Keratinocyte (primary cell): ENCODE results near the gene RABGGTB. TPM values are rescaled to one million over a fixed set of nuclear protein-coding genes. Genes with fewer than 3 reads are reported as not detected.
A peak's percentile ranks its signal among the peaks of the same experiment; 100 is the strongest.
"Not testable (repeated sequence)": the region's sequence is repeated elsewhere in the genome, so short reads cannot be mapped to it uniquely, and the experiment has no call there.

ENCODE experiments used
- DNase-seq: peaks from one replicate; pipeline ENCODE4 v3.0.0-alpha.2; 2011; ENCODE audit warnings: low read depth, missing footprints, low spot score
- FAIRE-seq: peaks from 2 replicates; lab custom pipeline; 2011; peaks lifted over from hg19 to GRCh38; lab: Jason Lieb, UNC
- H2AFZ ChIP-seq: 2 replicates; pipeline ENCODE4 v1.6.0; 2012; ENCODE audit warnings: low read length, control low read depth, inconsistent platforms; ENCODE audit not compliant: control insufficient read depth
- H3K27ac ChIP-seq: 2 replicates; pipeline ENCODE4 v1.5.1; 2011; ENCODE audit warnings: low read length; ENCODE audit not compliant: control insufficient read depth, insufficient read depth
- H3K27me3 ChIP-seq: 3 replicates; pipeline ENCODE4 v1.6.0; 2011; ENCODE audit warnings: low read length; ENCODE audit not compliant: control insufficient read depth, insufficient read depth; ENCODE audit errors: extremely low read depth
- H3K36me3 ChIP-seq, 2 experiments: 2 replicates in 1 of 2; 3 replicates in 1 of 2; pipeline ENCODE4 v1.5.1; 2011; ENCODE audit warnings: low read length in 2 of 2, mild to moderate bottlenecking in 1 of 2; ENCODE audit not compliant: control insufficient read depth in 2 of 2, insufficient read depth in 2 of 2; ENCODE audit errors: extremely low read depth in 1 of 2
- H3K4me1 ChIP-seq: 3 replicates; pipeline ENCODE4 v1.5.1; 2011; ENCODE audit warnings: low read length; ENCODE audit not compliant: control insufficient read depth, insufficient read depth; ENCODE audit errors: extremely low read depth
- H3K4me2 ChIP-seq: 3 replicates; pipeline ENCODE4 v1.6.0; 2011; ENCODE audit warnings: low read depth, low read length; ENCODE audit not compliant: control insufficient read depth, insufficient read depth; ENCODE audit errors: extremely low read depth
- H3K4me3 ChIP-seq, 3 experiments: fragments of 200-600 bp in 1 of 3; sonication (generic) in 1 of 3; 2 replicates in 2 of 3; 3 replicates in 1 of 3; pipeline ENCODE4 v1.5.1; 2011 to 2016; ENCODE audit warnings: low read length in 3 of 3, mild to moderate bottlenecking in 3 of 3, control low read depth in 2 of 3, inconsistent platforms in 1 of 3, low read depth in 1 of 3, mixed read lengths in 1 of 3, mixed run types in 1 of 3, moderate library complexity in 1 of 3; ENCODE audit not compliant: control insufficient read depth in 2 of 3, insufficient read depth in 2 of 3; ENCODE audit errors: extremely low read depth in 1 of 3
- H3K79me2 ChIP-seq: 2 replicates; pipeline ENCODE4 v1.6.0; 2012; ENCODE audit warnings: low read length; ENCODE audit not compliant: control insufficient read depth, insufficient read depth
- H3K9ac ChIP-seq: 3 replicates; pipeline ENCODE4 v1.6.0; 2011; ENCODE audit warnings: low read length; ENCODE audit not compliant: control insufficient read depth, insufficient read depth; ENCODE audit errors: extremely low read depth
- H3K9me1 ChIP-seq: 3 replicates; pipeline ENCODE4 v1.6.0; 2011; ENCODE audit warnings: low read length; ENCODE audit not compliant: control insufficient read depth, insufficient read depth; ENCODE audit errors: extremely low read depth
- H3K9me3 ChIP-seq: 2 replicates; pipeline ENCODE4 v1.5.1; 2012; ENCODE audit warnings: low read depth, low read length; ENCODE audit not compliant: control insufficient read depth
- H4K20me1 ChIP-seq: 3 replicates; pipeline ENCODE4 v1.6.0; 2011; ENCODE audit warnings: low read length; ENCODE audit not compliant: control insufficient read depth, insufficient read depth; ENCODE audit errors: extremely low read depth
- dilution Hi-C: fragments of 300-500 bp; cut with MboI; formaldehyde crosslinking; loops from one replicate; pipeline ENCODE4 v1.7.0; 2020; ENCODE audit warnings: low sequenced_read_pairs; ENCODE audit not compliant: extremely low pct_ligation_motif_present
- polyA plus RNA-seq, 5 experiments: library from polyadenylated mRNA; depleted of rRNA in 3 of 5; stranded (reverse) in 3 of 5; stranded (forward) in 1 of 5; unstranded in 1 of 5; fragments of >200 nt; gene quantifications; 1 replicate in 1 of 5; 2 replicates in 3 of 5; 3 replicates in 1 of 5; pipeline versions ENCODE4 v1.2.1 to v1.2.3, GENCODE V29; 2011 to 2012; ENCODE audit warnings: missing spikeins in 2 of 5, low read depth in 1 of 5, low replicate concordance in 1 of 5
- TF ChIP-seq, protein P1 (sequence below), 3 experiments: IDR thresholded peaks in 1 of 3; conservative IDR thresholded peaks in 1 of 3; optimal IDR thresholded peaks in 1 of 3; 2 replicates in 2 of 3; 3 replicates in 1 of 3; pipeline versions ENCODE3 to v1.5.1; 2011; ENCODE audit warnings: low read length in 3 of 3, mild to moderate bottlenecking in 3 of 3, moderate library complexity in 2 of 3, control low read depth in 1 of 3, inconsistent platforms in 1 of 3; ENCODE audit not compliant: insufficient read depth in 2 of 3; ENCODE audit errors: extremely low read depth in 1 of 3

RABGGTB gene
- polyA plus RNA-seq, 1 donor (not counting 4 experiments of a cell fraction or from before 2014, with no cell fraction given): 243 TPM

DNA sequence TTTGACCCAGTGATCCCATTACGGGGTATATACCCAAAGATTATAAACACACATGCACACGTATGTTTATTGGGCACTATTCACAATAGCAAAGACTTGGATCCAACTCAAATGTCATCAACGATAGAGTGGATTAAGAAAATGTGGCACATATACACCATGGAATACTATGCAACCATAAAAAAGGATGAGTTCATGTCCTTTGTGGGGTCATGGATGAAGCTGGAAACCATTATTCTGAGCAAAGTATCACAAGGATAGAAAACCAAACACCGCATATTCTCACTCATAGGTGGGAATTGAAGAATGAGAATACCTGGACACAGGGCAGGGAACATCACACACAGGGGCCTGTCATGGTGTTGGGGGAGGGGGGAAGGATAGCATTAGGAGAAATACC lies 2.1 kb upstream of the RABGGTB start:
- DNase-seq, H3K4me2 ChIP-seq, dilution Hi-C loops, H3K9me3 ChIP-seq, H3K27me3 ChIP-seq, H4K20me1 ChIP-seq, H3K9me1 ChIP-seq, H3K9ac ChIP-seq, H2AFZ ChIP-seq, H3K4me1 ChIP-seq, FAIRE-seq, H3K27ac ChIP-seq, H3K4me3 ChIP-seq: not testable (repeated sequence)
- Histone ChIP-seq H3K79me2 (peaks cover 29% of the 10 kb centered on the region), H3K36me3 (peaks cover 2 to 13% of the 10 kb centered on the region in 2 experiments)

DNA sequence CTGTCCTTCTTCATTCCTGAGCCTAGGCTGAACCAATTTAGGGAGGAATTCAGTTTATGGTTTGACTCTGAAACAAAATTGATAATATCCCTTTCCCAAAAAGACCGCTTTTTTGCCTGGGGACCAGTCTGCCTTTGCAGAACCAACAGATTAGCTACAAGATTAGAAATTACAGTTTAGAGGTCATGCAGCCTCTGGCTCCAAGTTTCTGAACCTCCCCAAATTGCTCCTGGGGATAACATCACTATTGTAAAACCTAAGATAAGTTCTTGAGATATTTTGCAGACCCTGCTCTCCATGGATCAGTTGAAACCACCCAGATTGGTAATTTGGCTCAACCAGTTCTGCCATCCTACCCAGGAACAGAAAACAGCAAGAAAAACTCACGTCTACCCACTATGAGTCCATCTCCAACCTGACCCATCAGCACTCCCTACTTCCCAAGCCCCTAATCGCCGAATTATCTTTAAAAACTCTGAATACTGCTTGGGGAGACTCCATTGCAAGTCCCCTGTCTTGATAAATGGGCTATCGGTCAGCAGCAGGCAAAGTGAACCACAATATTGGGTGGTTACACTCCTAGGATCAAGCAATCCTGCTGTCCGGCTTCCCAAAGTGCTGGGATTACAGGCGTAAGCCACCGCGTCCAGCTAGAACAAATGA lies 605 bp upstream of the RABGGTB start:
- Histone ChIP-seq H4K20me1 (peaks cover 10% of the 10 kb centered on the region), H3K27ac (peak overlapping the region; percentile 88), H3K4me2 (peak overlapping the region; percentile 96), H3K27me3 (no peaks in the 10 kb centered on the region), H2AFZ (peak overlapping the region; percentile 94), H3K79me2 (peaks cover 43% of the 10 kb centered on the region), H3K4me3 (peak overlapping the region; percentile 65 to 83 (median 80)), H3K36me3 (peaks cover 4 to 21% of the 10 kb centered on the region in 2 experiments), H3K9me1 (no peaks in the 10 kb centered on the region), H3K9me3 (no peaks in the 10 kb centered on the region), H3K9ac (peak overlapping the region; percentile 90), H3K4me1 (peaks cover 14% of the 10 kb centered on the region)
- dilution Hi-C loops: no loop called here
- TF ChIP-seq, protein P1, sequence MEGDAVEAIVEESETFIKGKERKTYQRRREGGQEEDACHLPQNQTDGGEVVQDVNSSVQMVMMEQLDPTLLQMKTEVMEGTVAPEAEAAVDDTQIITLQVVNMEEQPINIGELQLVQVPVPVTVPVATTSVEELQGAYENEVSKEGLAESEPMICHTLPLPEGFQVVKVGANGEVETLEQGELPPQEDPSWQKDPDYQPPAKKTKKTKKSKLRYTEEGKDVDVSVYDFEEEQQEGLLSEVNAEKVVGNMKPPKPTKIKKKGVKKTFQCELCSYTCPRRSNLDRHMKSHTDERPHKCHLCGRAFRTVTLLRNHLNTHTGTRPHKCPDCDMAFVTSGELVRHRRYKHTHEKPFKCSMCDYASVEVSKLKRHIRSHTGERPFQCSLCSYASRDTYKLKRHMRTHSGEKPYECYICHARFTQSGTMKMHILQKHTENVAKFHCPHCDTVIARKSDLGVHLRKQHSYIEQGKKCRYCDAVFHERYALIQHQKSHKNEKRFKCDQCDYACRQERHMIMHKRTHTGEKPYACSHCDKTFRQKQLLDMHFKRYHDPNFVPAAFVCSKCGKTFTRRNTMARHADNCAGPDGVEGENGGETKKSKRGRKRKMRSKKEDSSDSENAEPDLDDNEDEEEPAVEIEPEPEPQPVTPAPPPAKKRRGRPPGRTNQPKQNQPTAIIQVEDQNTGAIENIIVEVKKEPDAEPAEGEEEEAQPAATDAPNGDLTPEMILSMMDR (optimal IDR thresholded peaks at IDR 0.05 in 1 of 3, IDR thresholded peaks at IDR 0.05 in 1 of 3, conservative IDR thresholded peaks at IDR 0.05 in 1 of 3; ENCODE audit: extremely low read depth in 1 of 3, insufficient read depth in 2 of 3, low read length in 3 of 3): no peak
- no peak for DNase-seq
- no peak for FAIRE-seq
